ENCODE measurements around the gene ZNF580. TPM values are rescaled to one million over a fixed set of nuclear protein-coding genes. Genes with fewer than 3 reads are reported as not detected.

Gene ZNF580
- total RNA-seq, 2 experiments from 2014 or later: 24.4 to 50.0 TPM

GRCh38 chr19:55691561-55692481 lies 51.0 kb downstream of the ZNF580 start:
- ChIA-PET CTCF (ENCODE audit: unreplicated experiment) (no interaction called here), POLR2A (no interaction called here)
- BruUV-seq (replicated peaks): no TSS peak
- TF ChIP-seq CTCF (conservative IDR thresholded peaks at IDR 0.05; ENCODE audit: low read length) (no peak), EZH2phosphoT487 (IDR thresholded peaks at IDR 0.05; ENCODE audit: borderline replicate concordance, low read depth, low read length) (no peak)
- DNase-seq (ENCODE audit: low spot score): no peak
- Histone ChIP-seq H2AFZ (ENCODE audit: low read length) (no peak overlapping the region), H4K20me1 (ENCODE audit: insufficient read depth, low read length) (no peaks in the 10 kb centered on the region), H3K36me3 (ENCODE audit: insufficient read depth, low read length) (peaks cover 100% of the 10 kb centered on the region), H3K9me3 (ENCODE audit: low read length) (no peaks in the 10 kb centered on the region), H3K79me2 (ENCODE audit: insufficient read depth, low read depth, low read length) (peaks cover 3% of the 10 kb centered on the region; the same call in 1 of the 2 replicates), H3K4me3 (ENCODE audit: low read depth, low read length, poor library complexity, severe bottlenecking) (no peak overlapping the region), H3K27ac (ENCODE audit: low read depth, low read length, poor library complexity, severe bottlenecking) (no peak overlapping the region), H3K4me1 (ENCODE audit: insufficient read depth, low read length, poor library complexity, severe bottlenecking) (no peaks in the 10 kb centered on the region), H3K4me2 (ENCODE audit: low read length) (no peak overlapping the region), H3K9me2 (ENCODE audit: insufficient read depth, low read length) (no peaks in the 10 kb centered on the region)
- intact Hi-C loops (cut with micrococcal nuclease; ENCODE audit: unreplicated experiment): no loop called here

- TF ChIP-seq EZH2phosphoT487 (IDR thresholded peaks at IDR 0.05; ENCODE audit: borderline replicate concordance, low read depth, low read length) (no peak), CTCF (conservative IDR thresholded peaks at IDR 0.05; ENCODE audit: low read length) (no peak)
- H3K36me3 ChIP-seq (ENCODE audit: insufficient read depth, low read length): peaks cover 100% of the 10 kb centered on the region
- no TSS peak for BruUV-seq (replicated peaks)
- ChIA-PET POLR2A (no interaction called here), CTCF (ENCODE audit: unreplicated experiment) (no interaction called here)
- no peak overlapping the region for H3K4me2 ChIP-seq (ENCODE audit: low read length)
- H3K79me2 ChIP-seq (ENCODE audit: insufficient read depth, low read depth, low read length): no peaks in the 10 kb centered on the region; the same call in 1 of the 2 replicates
- H3K4me1 ChIP-seq (ENCODE audit: insufficient read depth, low read length, poor library complexity, severe bottlenecking): no peaks in the 10 kb centered on the region
- H4K20me1 ChIP-seq (ENCODE audit: insufficient read depth, low read length): no peaks in the 10 kb centered on the region
- no peaks in the 10 kb centered on the region for H3K9me2 ChIP-seq (ENCODE audit: insufficient read depth, low read length)
- no peak overlapping the region for H3K27ac ChIP-seq (ENCODE audit: low read depth, low read length, poor library complexity, severe bottlenecking)
- no peak for DNase-seq (ENCODE audit: low spot score)
- H3K9me3 ChIP-seq (ENCODE audit: low read length): no peaks in the 10 kb centered on the region
- intact Hi-C loops (cut with micrococcal nuclease; ENCODE audit: unreplicated experiment): no loop called here
- no peak overlapping the region for H3K4me3 ChIP-seq (ENCODE audit: low read depth, low read length, poor library complexity, severe bottlenecking)
- H2AFZ ChIP-seq (ENCODE audit: low read length): no peak overlapping the region
Measured at GRCh38 chr19:55692681-55693081, 51.9 kb downstream of the ZNF580 start.

Other genes starting within 250 kb of the ZNF580 start
- 682 and 848 TPM in 2 replicates for gene UBE2S, start 233.2 kb upstream of the ZNF580 start, total RNA-seq (2014; rRNA removed; shearing (Covaris generic))
- 285 and 321 TPM in 2 replicates for gene UBE2S, start 233.2 kb upstream of the ZNF580 start, total RNA-seq (2022)
- not detected in 2 replicates for gene SHISA7, start 197.7 kb upstream of the ZNF580 start, total RNA-seq (2014; rRNA removed; shearing (Covaris generic))
- gene SHISA7, start 197.7 kb upstream of the ZNF580 start, total RNA-seq (2022): not detected in 2 replicates
- 89.5 and 115 TPM in 2 replicates for gene ISOC2, start 179.4 kb upstream of the ZNF580 start, total RNA-seq (2014; rRNA removed; shearing (Covaris generic))
- 37.0 and 37.7 TPM in 2 replicates for gene ISOC2, start 179.4 kb upstream of the ZNF580 start, total RNA-seq (2022)
- not detected in 2 replicates for gene C19orf85, start 176.3 kb upstream of the ZNF580 start, total RNA-seq (2014; rRNA removed; shearing (Covaris generic))
- gene C19orf85, start 176.3 kb upstream of the ZNF580 start, total RNA-seq (2022): not detected in 2 replicates
- 1.8 and 5.2 TPM in 2 replicates for gene ZNF628, start 164.4 kb upstream of the ZNF580 start, total RNA-seq (2014; rRNA removed; shearing (Covaris generic))
- gene ZNF628, start 164.4 kb upstream of the ZNF580 start, total RNA-seq (2022): 8.6 and 10.6 TPM in 2 replicates
- 29.1 and 33.2 TPM in 2 replicates for gene NAT14, start 155.8 kb upstream of the ZNF580 start, total RNA-seq (2014; rRNA removed; shearing (Covaris generic))
- gene NAT14, start 155.8 kb upstream of the ZNF580 start, total RNA-seq (2022): 24.2 and 28.3 TPM in 2 replicates
- gene SSC5D, start 152.6 kb upstream of the ZNF580 start, total RNA-seq (2014; rRNA removed; shearing (Covaris generic)): 0.23 and 0.50 TPM in 2 replicates
- 1.7 and 2.7 TPM in 2 replicates for gene SSC5D, start 152.6 kb upstream of the ZNF580 start, total RNA-seq (2022)
- not detected in 2 replicates for gene SBK2, start 103.9 kb upstream of the ZNF580 start, total RNA-seq (2014; rRNA removed; shearing (Covaris generic))
- gene SBK2, start 103.9 kb upstream of the ZNF580 start, total RNA-seq (2022): not detected in 2 replicates
- not detected in 2 replicates for gene SBK3, start 95.5 kb upstream of the ZNF580 start, total RNA-seq (2014; rRNA removed; shearing (Covaris generic))
- 0.34 and 0.68 TPM in 2 replicates for gene SBK3, start 95.5 kb upstream of the ZNF580 start, total RNA-seq (2022)
- gene ZNF579, start 60.2 kb upstream of the ZNF580 start, total RNA-seq (2014; rRNA removed; shearing (Covaris generic)): 4.1 and 6.1 TPM in 2 replicates
- 11.1 and 11.6 TPM in 2 replicates for gene ZNF579, start 60.2 kb upstream of the ZNF580 start, total RNA-seq (2022)
- gene FIZ1, start 41.5 kb upstream of the ZNF580 start, total RNA-seq (2014; rRNA removed; shearing (Covaris generic)): 6.0 and 6.8 TPM in 2 replicates
- 17.1 and 18.0 TPM in 2 replicates for gene FIZ1, start 41.5 kb upstream of the ZNF580 start, total RNA-seq (2022)
- 14.5 and 21.6 TPM in 2 replicates for gene ZNF524, start 40.7 kb upstream of the ZNF580 start, total RNA-seq (2014; rRNA removed; shearing (Covaris generic))
- 9.2 and 12.3 TPM in 2 replicates for gene ZNF524, start 40.7 kb upstream of the ZNF580 start, total RNA-seq (2022)
- gene ZNF865, start 35.4 kb upstream of the ZNF580 start, total RNA-seq (2014; rRNA removed; shearing (Covaris generic)): 2.1 and 3.0 TPM in 2 replicates
- 11.3 and 13.0 TPM in 2 replicates for gene ZNF865, start 35.4 kb upstream of the ZNF580 start, total RNA-seq (2022)
- gene ZNF784, start 16.4 kb upstream of the ZNF580 start, total RNA-seq (2014; rRNA removed; shearing (Covaris generic)): 3.4 and 6.6 TPM in 2 replicates
- 4.0 and 5.4 TPM in 2 replicates for gene ZNF784, start 16.4 kb upstream of the ZNF580 start, total RNA-seq (2022)
- gene ZNF581, start 2.6 kb downstream of the ZNF580 start, total RNA-seq (2014; rRNA removed; shearing (Covaris generic)): 26.6 and 44.5 TPM in 2 replicates
- gene ZNF581, start 2.6 kb downstream of the ZNF580 start, total RNA-seq (2022): 39.7 and 41.8 TPM in 2 replicates
- gene CCDC106, start 7.2 kb downstream of the ZNF580 start, total RNA-seq (2014; rRNA removed; shearing (Covaris generic)): 29.4 and 30.1 TPM in 2 replicates
- 29.0 and 30.9 TPM in 2 replicates for gene CCDC106, start 7.2 kb downstream of the ZNF580 start, total RNA-seq (2022)
- gene U2AF2, start 14.0 kb downstream of the ZNF580 start, total RNA-seq (2014; rRNA removed; shearing (Covaris generic)): 193 and 211 TPM in 2 replicates
- gene U2AF2, start 14.0 kb downstream of the ZNF580 start, total RNA-seq (2022): 233 and 264 TPM in 2 replicates
- gene EPN1, start 34.2 kb downstream of the ZNF580 start, total RNA-seq (2014; rRNA removed; shearing (Covaris generic)): 40.5 and 46.3 TPM in 2 replicates
- gene EPN1, start 34.2 kb downstream of the ZNF580 start, total RNA-seq (2022): 120 and 121 TPM in 2 replicates
- gene NLRP9, start 97.4 kb downstream of the ZNF580 start, total RNA-seq (2014; rRNA removed; shearing (Covaris generic)): 0.21 TPM in 1 of 2 replicates, not detected in the other
- 0.17 TPM in 1 of 2 replicates, not detected in the other for gene NLRP9, start 97.4 kb downstream of the ZNF580 start, total RNA-seq (2022)
- not detected in 2 replicates for gene RFPL4A, start 118.1 kb downstream of the ZNF580 start, total RNA-seq (2014; rRNA removed; shearing (Covaris generic))
- gene RFPL4A, start 118.1 kb downstream of the ZNF580 start, total RNA-seq (2022): not detected in 2 replicates
- gene RFPL4AL1, start 128.1 kb downstream of the ZNF580 start, total RNA-seq (2014; rRNA removed; shearing (Covaris generic)): not detected in 2 replicates
- gene RFPL4AL1, start 128.1 kb downstream of the ZNF580 start, total RNA-seq (2022): not detected in 2 replicates
- 72.9 and 79.3 TPM in 2 replicates for gene NLRP11, start 191.0 kb downstream of the ZNF580 start, total RNA-seq (2014; rRNA removed; shearing (Covaris generic))
- 91.6 and 112 TPM in 2 replicates for gene NLRP11, start 191.0 kb downstream of the ZNF580 start, total RNA-seq (2022)
- gene NLRP4, start 195.5 kb downstream of the ZNF580 start, total RNA-seq (2014; rRNA removed; shearing (Covaris generic)): 4.2 and 4.6 TPM in 2 replicates
- 3.6 and 4.0 TPM in 2 replicates for gene NLRP4, start 195.5 kb downstream of the ZNF580 start, total RNA-seq (2022)

Data from OCI-LY7 (cell line).